ENCODE results near the gene CLEC7A. TPM values are rescaled to one million over a fixed set of nuclear protein-coding genes. Genes with fewer than 3 reads are reported as not detected.

Gene CLEC7A
- total RNA-seq (1 to 10 TPM in 4 of 6 donors, under 1 TPM in 2; 0.60 to 8.5 (median 2.2) TPM), polyA plus RNA-seq (1 to 10 TPM in 1 of 2 donors, under 1 TPM in 1; 0.92 to 1.0 TPM)

- WGBS, 2 donors = 61 to 71% methylated on average over 1 of the region's 1 CpG
- FAIRE-seq = no peak
- Histone ChIP-seq H3K27ac (peak within 1 kb of the TSS in 2 of 4 donors; percentile 48 to 62), H3K36me3 (no peaks in the 10 kb centered on the region), H3K4me3 (peak within 1 kb of the TSS in 1 of 4 donors; percentile 17), H3K4me1 (no peaks in the 10 kb centered on the region), H3K9me3 (no peaks in the 10 kb centered on the region), H3K27me3 (no peaks in the 10 kb centered on the region)
- DNase-seq = no peak
- intact Hi-C loops (cut with DNase I) = no loop called here
- no peak for TF ChIP-seq CTCF (IDR thresholded peaks at IDR 0.05)
- ATAC-seq = peak in 2 of 4 donors; percentile 42 to 56
These were observed at the start of gene CLEC7A for GRCh38 chr12:10130042-10130441. Gene CLEC7A (minus strand): TSS chr12:10130199. CDS start chr12:10130082, 117 bp downstream.

GRCh38 chr12:10179776-10180181 is 49.8 kb upstream of the CLEC7A start:
- FAIRE-seq = no peak
- ATAC-seq = no peak
- Histone ChIP-seq H3K27me3 (peaks cover 0 to 4% (median 0%) of the 10 kb centered on the region in 4 donors), H3K27ac (no peak overlapping the region), H3K4me1 (no peaks in the 10 kb centered on the region), H3K9me3 (no peaks in the 10 kb centered on the region), H3K36me3 (no peaks in the 10 kb centered on the region), H3K4me3 (no peak overlapping the region)
- intact Hi-C loops (cut with DNase I) = no loop called here
- TF ChIP-seq CTCF (IDR thresholded peaks at IDR 0.05) = no peak
- WGBS, 2 donors = 41 to 52% methylated on average over 5 of the region's 5 CpGs
- no peak for DNase-seq

- FAIRE-seq (no peak), ATAC-seq (no peak), DNase-seq (no peak)
- H3K27me3 ChIP-seq = peaks cover 0 to 4% (median 0%) of the 10 kb centered on the region in 4 donors
- intact Hi-C loops (cut with DNase I) = no loop called here
- H3K4me1 ChIP-seq = no peaks in the 10 kb centered on the region
- no peaks in the 10 kb centered on the region for H3K36me3 ChIP-seq
- H3K9me3 ChIP-seq = no peaks in the 10 kb centered on the region
- WGBS, 2 donors = 58 to 59% methylated on average over 4 of the region's 4 CpGs
- TF ChIP-seq CTCF (IDR thresholded peaks at IDR 0.05) = no peak
- no peak within 1 kb of the TSS for H3K4me3 ChIP-seq
- no peak within 1 kb of the TSS for H3K27ac ChIP-seq
These were observed 48.8 kb upstream of the CLEC7A start, which contains the start of gene TMEM52B for GRCh38 chr12:10178821-10179220. Gene TMEM52B (plus strand): TSS chr12:10179032. CDS start chr12:10179575, 543 bp downstream.

- intact Hi-C loops (cut with DNase I) = no loop called here
- no peaks in the 10 kb centered on the region for H3K36me3 ChIP-seq
- H3K4me1 ChIP-seq = no peaks in the 10 kb centered on the region
- H3K27ac ChIP-seq = no peak overlapping the region
- peak in 1 of 4 donors; percentile 46 for ATAC-seq
- FAIRE-seq = peak; percentile 34
- no peak for TF ChIP-seq CTCF (IDR thresholded peaks at IDR 0.05)
- H3K4me3 ChIP-seq = no peak overlapping the region
- H3K27me3 ChIP-seq = no peaks in the 10 kb centered on the region
- H3K9me3 ChIP-seq = no peaks in the 10 kb centered on the region
- 62 to 73% methylated on average over 5 of the region's 5 CpGs for whole genome bisulfite sequencing, 2 donors
- no peak for DNase-seq
These were observed 46.0 kb upstream of the CLEC7A start for GRCh38 chr12:10175846-10176636.

Measured in pancreas (tissue), 10 donors.